GM10266 (cell line): ENCODE results near the gene GLIPR1.

Source experiments
- DNase-seq: peaks from one replicate; pipeline ENCODE4 v3.0.0; 2012; ENCODE audit errors: extremely low spot score
- CTCF ChIP-seq: IDR thresholded peaks from 2 replicates; pipeline ENCODE4 v1.5.1; 2012; ENCODE audit warnings: mild to moderate bottlenecking, low read depth; ENCODE audit not compliant: control insufficient read depth, insufficient read depth; ENCODE audit errors: missing control alignments

The GLIPR1 gene

GRCh38 chr12:75526655-75527511 is 46.3 kb downstream of the GLIPR1 start:
- TF ChIP-seq CTCF, result peak; percentile 44
- DNase-seq, result peak; percentile 50

- no peak for TF ChIP-seq CTCF
- DNase-seq, result no peak
Measured at GRCh38 chr12:75528272-75528671, 47.7 kb downstream of the GLIPR1 start.

- no peak for TF ChIP-seq CTCF
- no peak for DNase-seq
Measured at GRCh38 chr12:75528692-75529091, 48.1 kb downstream of the GLIPR1 start.

GRCh38 chr12:75529316-75529715 is 48.8 kb downstream of the GLIPR1 start:
- no peak for TF ChIP-seq CTCF
- no peak for DNase-seq

- DNase-seq, result no peak
- TF ChIP-seq CTCF, result no peak
Measured at GRCh38 chr12:75529826-75530225, 49.3 kb downstream of the GLIPR1 start.

- no peak for TF ChIP-seq CTCF
- no peak for DNase-seq
Measured at GRCh38 chr12:75533239-75533638, 52.7 kb downstream of the GLIPR1 start.

- TF ChIP-seq CTCF, result no peak
- no peak for DNase-seq
Measured at GRCh38 chr12:75539889-75540288, 59.3 kb downstream of the GLIPR1 start.
